GM23338 (cell line): ENCODE results near the gene SDR39U1. TPM values are rescaled to one million over a fixed set of nuclear protein-coding genes. Genes with fewer than 3 reads are reported as not detected.

Source experiments
- ATAC-seq: fragments of 200-7000 bp; cut with Tn5 transposase; 3 replicates; pipeline ENCODE4 v1.9.1; 2020
- DNase-seq: peaks from one replicate; pipeline ENCODE4 v3.0.0-alpha.2; 2015; ENCODE audit warnings: low spot score
- H2AFZ ChIP-seq: fragments of 200-600 bp; sonication (generic); 2 replicates; pipeline ENCODE4 v1.8.0; 2016; ENCODE audit warnings: antibody characterized with exemption, mild to moderate bottlenecking, moderate library complexity
- H3F3A ChIP-seq: fragments of 200-600 bp; sonication (generic); replicated peaks from 2 replicates; pipeline ENCODE4 v1.8.0; 2017; ENCODE audit warnings: antibody characterized with exemption, mixed run types, low read depth
- H3K27ac ChIP-seq: fragments of 200-600 bp; sonication (generic); 2 replicates; pipeline ENCODE4 v1.6.1; 2016; ENCODE audit warnings: low read depth
- H3K27me3 ChIP-seq: fragments of 200-600 bp; sonication (generic); 2 replicates; pipeline ENCODE4 v1.8.0; 2016; ENCODE audit warnings: mild to moderate bottlenecking, mixed run types, moderate library complexity; ENCODE audit not compliant: insufficient read depth
- H3K36me3 ChIP-seq: fragments of 200-600 bp; sonication (generic); 2 replicates; pipeline ENCODE4 v1.8.0; 2016; ENCODE audit warnings: mild to moderate bottlenecking; ENCODE audit not compliant: insufficient read depth
- H3K4me1 ChIP-seq: fragments of 200-600 bp; sonication (generic); 2 replicates; pipeline ENCODE4 v1.8.0; 2016; ENCODE audit warnings: mild to moderate bottlenecking, moderate library complexity; ENCODE audit not compliant: insufficient read depth
- H3K4me2 ChIP-seq: fragments of 200-600 bp; sonication (generic); 2 replicates; pipeline ENCODE4 v1.7.1; 2017; ENCODE audit warnings: mixed run types
- H3K4me3 ChIP-seq: fragments of 200-600 bp; sonication (generic); 2 replicates; pipeline ENCODE4 v1.6.1; 2016; ENCODE audit warnings: mixed run types
- H3K79me2 ChIP-seq: fragments of 200-600 bp; sonication (generic); replicated peaks from 2 replicates; pipeline ENCODE4 v1.8.0; 2017; ENCODE audit warnings: mild to moderate bottlenecking; ENCODE audit not compliant: insufficient read depth
- H3K9me2 ChIP-seq: fragments of 200-600 bp; sonication (generic); 2 replicates; pipeline ENCODE4 v1.8.0; 2017; ENCODE audit not compliant: insufficient read depth
- H4K20me1 ChIP-seq: fragments of 200-600 bp; sonication (generic); replicated peaks from 2 replicates; pipeline ENCODE4 v1.8.0; 2017; ENCODE audit warnings: mild to moderate bottlenecking; ENCODE audit not compliant: insufficient read depth
- H3K27ac Mint-ChIP-seq: 2 replicates; pipeline ENCODE4 v1.8.0; 2020; ENCODE audit warnings: inconsistent platforms, mild to moderate bottlenecking, moderate library complexity, mixed read lengths
- H3K27me3 Mint-ChIP-seq: 3 replicates; pipeline ENCODE4 v1.8.0; 2022; ENCODE audit warnings: low read depth, mild to moderate bottlenecking, moderate library complexity, mixed read lengths, inconsistent platforms; ENCODE audit not compliant: insufficient read depth, poor library complexity
- H3K36me3 Mint-ChIP-seq: 3 replicates; pipeline ENCODE4 v1.8.0; 2021; ENCODE audit warnings: low read depth, mild to moderate bottlenecking, inconsistent platforms, moderate library complexity, mixed read lengths
- H3K4me1 Mint-ChIP-seq: 3 replicates; pipeline ENCODE4 v1.8.0; 2020; ENCODE audit warnings: mild to moderate bottlenecking, inconsistent platforms, mixed read lengths
- H3K4me3 Mint-ChIP-seq: 3 replicates; pipeline ENCODE4 v1.8.0; 2021; ENCODE audit warnings: moderate library complexity, mild to moderate bottlenecking, inconsistent platforms, mixed read lengths
- H3K9me3 Mint-ChIP-seq: 3 replicates; pipeline ENCODE4 v1.8.0; 2020; ENCODE audit warnings: moderate library complexity, mild to moderate bottlenecking, inconsistent platforms, mixed read lengths
- CTCF ChIP-seq, 2 experiments: fragments of 200-600 bp in 1 of 2; sonication (generic) in 1 of 2; conservative IDR thresholded peaks; 2 replicates each; pipeline versions ENCODE4 v1.5.1 to v1.6.1; 2016 to 2017; ENCODE audit warnings: antibody characterized with exemption in 2 of 2, low read depth in 2 of 2, mild to moderate bottlenecking in 2 of 2, moderate library complexity in 1 of 2
- EZH2 ChIP-seq: fragments of 200-600 bp; sonication (generic); IDR thresholded peaks from one replicate; pipeline ENCODE4 v1.8.0; 2017; ENCODE audit warnings: antibody characterized with exemption, mild to moderate bottlenecking, low read depth; ENCODE audit not compliant: unreplicated experiment
- NANOG ChIP-seq: IDR thresholded peaks from 2 replicates; pipeline ENCODE4 v1.6.1; 2016; ENCODE audit warnings: antibody characterized with exemption, borderline replicate concordance
- POLR2AphosphoS5 ChIP-seq: IDR thresholded peaks from 2 replicates; pipeline ENCODE4 v1.6.1; 2016; ENCODE audit warnings: antibody characterized with exemption, low read depth
- REST ChIP-seq: IDR thresholded peaks from one replicate; pipeline ENCODE4 v1.6.1; 2018; ENCODE audit warnings: antibody characterized with exemption; ENCODE audit not compliant: unreplicated experiment
- STAT1 ChIP-seq: IDR thresholded peaks from one replicate; pipeline ENCODE4 v1.6.1; 2016; ENCODE audit warnings: antibody characterized with exemption; ENCODE audit not compliant: unreplicated experiment
- ZNF462 ChIP-seq: fragments of 250-450 bp; sonication (Bioruptor Pico); IDR thresholded peaks from 2 replicates; pipeline ENCODE4 v1.5.0; 2020; ENCODE audit warnings: mild to moderate bottlenecking, moderate library complexity
- polyA plus RNA-seq: library from polyadenylated mRNA; unstranded; fragments of >200 nt; fragmentation: Nextera tagmentation; extraction: Ambion mirVana; gene quantifications from 2 replicates; pipeline ENCODE4 v1.2.1, GENCODE V29; 2016
- total RNA-seq: library from RNA; depleted of rRNA; stranded (reverse); fragments of >200 nt; shearing (Covaris generic); gene quantifications from 2 replicates; pipeline ENCODE4 v1.2.3, GENCODE V29; 2014

The SDR39U1 gene
- total and polyA plus RNA-seq, 2 experiments from 2014 or later, result 22.9 to 66.5 TPM

DNA sequence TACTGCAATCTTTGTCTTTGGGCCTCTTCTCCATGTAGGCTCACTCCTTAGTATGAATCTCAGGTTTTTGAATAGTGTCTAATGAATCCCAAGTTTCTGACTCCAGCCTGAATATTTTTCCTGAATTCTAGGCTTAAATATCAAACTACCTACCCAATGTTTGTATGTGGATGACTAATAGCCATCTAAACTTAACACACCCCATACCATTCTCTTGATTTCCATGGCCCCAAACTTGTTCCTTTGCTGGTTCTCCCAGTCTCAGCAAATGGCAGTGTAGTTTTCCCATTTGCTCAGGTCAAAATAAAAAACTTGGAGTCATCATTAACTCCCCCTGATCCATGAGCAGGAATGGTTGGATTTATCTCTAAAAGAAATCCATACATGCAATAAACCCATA lies 18.8 kb upstream of the SDR39U1 start (continued):
- no peak for TF ChIP-seq ZNF462 (CRISPR knock-in tag)
- TF ChIP-seq NANOG, result no peak
- no peak for TF ChIP-seq EZH2

- H3K27ac Mint-ChIP-seq, result no peak overlapping the region
- H3K36me3 ChIP-seq, result peaks cover 9% of the 10 kb centered on the region
- no peaks in the 10 kb centered on the region for H3K79me2 ChIP-seq
- ATAC-seq (no peak), DNase-seq (no peak)
- peaks cover 3% of the 10 kb centered on the region; the same call in 1 of the 3 replicates for H3K4me1 Mint-ChIP-seq
- no peaks in the 10 kb centered on the region for H3F3A ChIP-seq
- H3K4me3 ChIP-seq, result no peak overlapping the region
- H3K27me3 Mint-ChIP-seq, result no peaks in the 10 kb centered on the region
- no peaks in the 10 kb centered on the region for H4K20me1 ChIP-seq
- H3K4me1 ChIP-seq, result no peaks in the 10 kb centered on the region
- H3K27ac ChIP-seq, result no peak overlapping the region
- H3K4me3 Mint-ChIP-seq, result no peak overlapping the region
- H3K27me3 ChIP-seq, result no peaks in the 10 kb centered on the region
- peaks cover 10% of the 10 kb centered on the region for H3K9me3 Mint-ChIP-seq
- H3K36me3 Mint-ChIP-seq, result peaks cover 9% of the 10 kb centered on the region
- no peak overlapping the region for H3K4me2 ChIP-seq
- no peak overlapping the region for H2AFZ ChIP-seq
- H3K9me2 ChIP-seq, result peaks cover 5% of the 10 kb centered on the region; the same call in 1 of the 2 replicates
- no peak for TF ChIP-seq REST
- TF ChIP-seq CTCF (conservative IDR thresholded peaks at IDR 0.05; ENCODE audit: low read depth in 2 of 2), result no peak
- no peak for TF ChIP-seq STAT1
- TF ChIP-seq POLR2AphosphoS5, result no peak
Observed at GRCh38 chr14:24459331-24459730, 16.8 kb upstream of the SDR39U1 start.
